NOMO-1 treated with dmso at 0.1 percent for 144 hours (cell line): ENCODE results near the gene PTPRN.
A peak's percentile ranks its signal among the peaks of the same experiment; 100 is the strongest.
"Not testable (repeated sequence)": the region's sequence is repeated elsewhere in the genome, so short reads cannot be mapped to it uniquely, and the experiment has no call there.

Experiments
- DNase-seq: peaks from one replicate; lab custom pipeline; 2025; ENCODE audit not compliant: unreplicated experiment; lab: John Stamatoyannopoulos, UW

The PTPRN gene

GRCh38 chr2:219289195-219289536, 20.0 kb downstream of the PTPRN start:
- DNase-seq, result no peak

- no peak for DNase-seq
Measured at GRCh38 chr2:219287580-219288265, 21.5 kb downstream of the PTPRN start.

GRCh38 chr2:219287116-219287440, 22.1 kb downstream of the PTPRN start:
- not testable (repeated sequence) for DNase-seq

- no peak for DNase-seq
Measured at GRCh38 chr2:219286436-219287115, 22.6 kb downstream of the PTPRN start.

GRCh38 chr2:219285894-219286425, 23.2 kb downstream of the PTPRN start:
- DNase-seq, result no peak

- no peak for DNase-seq
Measured at GRCh38 chr2:219285373-219285735, 23.8 kb downstream of the PTPRN start.

- DNase-seq, result no peak
Measured at GRCh38 chr2:219284501-219285372, 24.5 kb downstream of the PTPRN start.

- no peak for DNase-seq
Measured at GRCh38 chr2:219282943-219283581, 26.1 kb downstream of the PTPRN start.

GRCh38 chr2:219282375-219282774, 26.8 kb downstream of the PTPRN start:
- DNase-seq, result no peak

GRCh38 chr2:219281588-219281987, 27.6 kb downstream of the PTPRN start:
- DNase-seq, result no peak

- no peak for DNase-seq
Measured at GRCh38 chr2:219280651-219281050, 28.6 kb downstream of the PTPRN start.

GRCh38 chr2:219279916-219280516, 29.2 kb downstream of the PTPRN start:
- no peak for DNase-seq

- peak; percentile 98 for DNase-seq
Measured at GRCh38 chr2:219279151-219279915, 29.9 kb downstream of the PTPRN start, which contains the start of gene DNAJB2. DNAJB2 (plus strand) TSS chr2:219279366; CDS start chr2:219279834, 468 bp downstream.

GRCh38 chr2:219278655-219279150, 30.5 kb downstream of the PTPRN start:
- DNase-seq, result no peak

- peak; percentile 46 for DNase-seq
Measured at GRCh38 chr2:219277703-219278654, 31.2 kb downstream of the PTPRN start.

- DNase-seq, result no peak
Measured at GRCh38 chr2:219274361-219274921, 34.8 kb downstream of the PTPRN start.

GRCh38 chr2:219273937-219274336, 35.3 kb downstream of the PTPRN start:
- no peak for DNase-seq

- DNase-seq, result no peak
Measured at GRCh38 chr2:219272995-219273394, 36.2 kb downstream of the PTPRN start.
